H9 (cell line): ENCODE data around the gene ABHD5. TPM values are rescaled to one million over a fixed set of nuclear protein-coding genes. Genes with fewer than 3 reads are reported as not detected.

Experiments used
- DNase-seq: peaks from one replicate; pipeline ENCODE4 v3.0.0-alpha.2; 2017
- H2AFZ ChIP-seq: one replicate; pipeline ENCODE4 v1.6.1; 2013; ENCODE audit warnings: mild to moderate bottlenecking, low read length, control low read depth, moderate library complexity
- H2AK5ac ChIP-seq: 2 replicates; pipeline ENCODE4 v1.6.1; 2013; ENCODE audit warnings: low read length, control low read depth, mixed read lengths; ENCODE audit not compliant: insufficient read length
- H2BK120ac ChIP-seq: one replicate; pipeline ENCODE4 v1.6.1; 2013; ENCODE audit warnings: low read depth, mild to moderate bottlenecking, low read length, control low read depth, inconsistent platforms; ENCODE audit not compliant: poor library complexity, severe bottlenecking
- H2BK12ac ChIP-seq: 2 replicates; pipeline ENCODE4 v1.6.1; 2013; ENCODE audit warnings: low read length, control low read depth, mixed read lengths, low read depth; ENCODE audit not compliant: insufficient read length
- H2BK15ac ChIP-seq: 2 replicates; pipeline ENCODE4 v1.6.1; 2013; ENCODE audit warnings: low read depth, low read length, control low read depth
- H2BK20ac ChIP-seq: one replicate; pipeline ENCODE4 v1.6.1; 2013; ENCODE audit warnings: low read depth, mild to moderate bottlenecking, low read length, control low read depth, inconsistent platforms; ENCODE audit not compliant: poor library complexity, severe bottlenecking
- H2BK5ac ChIP-seq: 2 replicates; pipeline ENCODE4 v1.6.1; 2013; ENCODE audit warnings: low read length, control low read depth, mixed read lengths; ENCODE audit not compliant: insufficient read length
- H3K14ac ChIP-seq: 2 replicates; pipeline ENCODE4 v1.6.1; 2013; ENCODE audit warnings: low read length, control low read depth; ENCODE audit not compliant: insufficient read depth
- H3K18ac ChIP-seq: 2 replicates; pipeline ENCODE4 v1.6.1; 2013; ENCODE audit warnings: low read depth, mild to moderate bottlenecking, mixed read lengths, low read length, control low read depth; ENCODE audit not compliant: insufficient read length
- H3K23ac ChIP-seq: 2 replicates; pipeline ENCODE4 v1.6.1; 2013; ENCODE audit warnings: low read length, control low read depth, mixed read lengths, low read depth; ENCODE audit not compliant: insufficient read length
- H3K23me2 ChIP-seq: 2 replicates; pipeline ENCODE4 v1.6.1; 2013; ENCODE audit warnings: low read depth, mild to moderate bottlenecking, mixed read lengths, low read length, control low read depth; ENCODE audit not compliant: insufficient read length, poor library complexity, severe bottlenecking
- H3K27ac ChIP-seq: 2 replicates; pipeline ENCODE4 v1.5.1; 2013; ENCODE audit warnings: low read length, control low read depth, mixed read lengths, low read depth; ENCODE audit not compliant: insufficient read length
- H3K27me3 ChIP-seq: 2 replicates; pipeline ENCODE4 v1.6.1; 2013; ENCODE audit warnings: low read length, control low read depth, inconsistent platforms; ENCODE audit not compliant: insufficient read depth
- H3K4ac ChIP-seq: 2 replicates; pipeline ENCODE4 v1.6.1; 2013; ENCODE audit warnings: low read depth, mild to moderate bottlenecking, control low read depth, inconsistent platforms, low read length, moderate library complexity
- H3K4me1 ChIP-seq: 2 replicates; pipeline ENCODE4 v1.6.1; 2013; ENCODE audit warnings: low read length, control low read depth, inconsistent platforms; ENCODE audit not compliant: insufficient read depth
- H3K4me2 ChIP-seq: 2 replicates; pipeline ENCODE4 v1.6.1; 2013; ENCODE audit warnings: low read length, control low read depth, mixed read lengths; ENCODE audit not compliant: insufficient read length, insufficient read depth
- H3K56ac ChIP-seq: 2 replicates; pipeline ENCODE4 v1.6.1; 2013; ENCODE audit warnings: low read depth, mild to moderate bottlenecking, mixed read lengths, low read length, control low read depth; ENCODE audit not compliant: insufficient read length
- H3K79me1 ChIP-seq: 2 replicates; pipeline ENCODE4 v1.6.1; 2013; ENCODE audit warnings: low read depth, mild to moderate bottlenecking, moderate library complexity, low read length, control low read depth, inconsistent platforms; ENCODE audit not compliant: insufficient read depth, poor library complexity, severe bottlenecking
- H3K79me2 ChIP-seq: 2 replicates; pipeline ENCODE4 v1.6.1; 2013; ENCODE audit warnings: low read length, control low read depth, inconsistent platforms; ENCODE audit not compliant: insufficient read depth
- H3K9ac ChIP-seq: 2 replicates; pipeline ENCODE4 v1.6.1; 2013; ENCODE audit warnings: low read length, control low read depth, mixed read lengths; ENCODE audit not compliant: insufficient read length; ENCODE audit errors: extremely low read depth
- H3K9me3 ChIP-seq: one replicate; pipeline ENCODE4 v1.6.1; 2013; ENCODE audit warnings: low read depth, low read length, inconsistent platforms; ENCODE audit not compliant: control insufficient read depth
- H3T11ph ChIP-seq: one replicate; pipeline ENCODE4 v1.6.1; 2013; ENCODE audit warnings: mild to moderate bottlenecking, low read length, control low read depth, inconsistent platforms
- H4K20me1 ChIP-seq: one replicate; pipeline ENCODE4 v1.6.1; 2013; ENCODE audit not compliant: control insufficient read depth, insufficient read length, insufficient read depth
- H4K5ac ChIP-seq: 2 replicates; pipeline ENCODE4 v1.6.1; 2013; ENCODE audit warnings: low read depth, mild to moderate bottlenecking, mixed read lengths, low read length, control low read depth; ENCODE audit not compliant: insufficient read length
- H4K8ac ChIP-seq: replicated peaks from 2 replicates; pipeline ENCODE4 v1.6.1; 2013; ENCODE audit warnings: low read length, control low read depth, mixed read lengths, low read depth; ENCODE audit not compliant: insufficient read length
- H4K91ac ChIP-seq: 2 replicates; pipeline ENCODE4 v1.6.1; 2013; ENCODE audit warnings: low read depth, mild to moderate bottlenecking, moderate library complexity, mixed read lengths, low read length, control low read depth; ENCODE audit not compliant: insufficient read length
- H3K27ac Mint-ChIP-seq, 3 experiments: 2 replicates in 2 of 3; 3 replicates in 1 of 3; pipeline ENCODE4 v1.8.0; 2020 to 2021; ENCODE audit warnings: mixed read lengths in 3 of 3, mild to moderate bottlenecking in 1 of 3, moderate library complexity in 1 of 3
- H3K27me3 Mint-ChIP-seq: 2 replicates; pipeline ENCODE4 v1.8.0; 2021; ENCODE audit warnings: low read depth, mild to moderate bottlenecking, moderate library complexity, mixed read lengths
- H3K36me3 Mint-ChIP-seq, 3 experiments: 2 replicates in 2 of 3; 3 replicates in 1 of 3; pipeline ENCODE4 v1.8.0; 2020 to 2021; ENCODE audit warnings: low read depth in 3 of 3, mixed read lengths in 3 of 3; ENCODE audit not compliant: insufficient read depth in 1 of 3
- H3K4me1 Mint-ChIP-seq, 2 experiments: 2 replicates each; pipeline ENCODE4 v1.8.0; 2020; ENCODE audit warnings: mixed read lengths in 2 of 2
- H3K4me3 Mint-ChIP-seq, 2 experiments: 2 replicates in 1 of 2; 3 replicates in 1 of 2; pipeline ENCODE4 v1.8.0; 2020 to 2021; ENCODE audit warnings: mild to moderate bottlenecking in 2 of 2, mixed read lengths in 2 of 2, moderate library complexity in 1 of 2
- H3K9me3 Mint-ChIP-seq, 2 experiments: 2 replicates in 1 of 2; 3 replicates in 1 of 2; pipeline ENCODE4 v1.8.0; 2020; ENCODE audit warnings: mild to moderate bottlenecking in 2 of 2, mixed read lengths in 2 of 2, moderate library complexity in 1 of 2
- CTCF ChIP-seq: fragments of 200-600 bp; sonication (generic); conservative IDR thresholded peaks from 3 replicates; pipeline ENCODE4 v1.8.0; 2021; ENCODE audit warnings: antibody characterized with exemption, mild to moderate bottlenecking
- WGBS: extraction: QIAGEN DNeasy Blood & Tissue Kit; methylation state at CpG from one replicate; pipeline ENCODE4 v1.1.7; 2013; ENCODE audit warnings: missing lambda C conversion rate, low lambda C conversion rate, mixed read lengths; ENCODE audit not compliant: insufficient read length; ENCODE audit errors: extremely low coverage; 5-methylcytosine and 5-hydroxymethylcytosine counted together
- total RNA-seq: library from RNA; stranded (reverse); gene quantifications from 2 replicates; pipeline ENCODE4 v1.2.1, GENCODE V29; 2021

ABHD5 gene
- total RNA-seq, 1 experiment from 2014 or later, result 13.1 TPM

DNA sequence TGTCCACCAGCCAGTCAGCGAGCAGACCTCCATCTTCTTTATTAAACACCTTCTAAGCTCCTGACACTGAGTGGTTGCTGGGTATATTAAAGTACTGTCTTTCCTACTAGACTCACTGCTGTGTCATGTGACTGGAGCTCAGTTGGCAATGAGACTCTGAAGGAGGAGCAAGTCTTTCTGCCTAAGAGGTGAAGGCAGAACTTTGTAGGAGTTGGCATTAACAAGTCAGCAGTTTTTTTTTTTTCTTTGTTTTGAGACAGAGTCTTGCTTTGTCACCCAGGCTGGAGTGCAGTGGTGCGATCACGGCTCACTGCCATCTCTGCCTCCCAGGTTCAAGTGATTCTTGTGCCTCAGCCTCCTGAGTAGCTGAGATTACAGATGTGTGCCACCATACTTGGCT, 62.2 kb downstream of the ABHD5 start:
- no peak overlapping the region for H2BK5ac ChIP-seq
- H2AK5ac ChIP-seq, result no peak overlapping the region
- no peaks in the 10 kb centered on the region for H3K79me2 ChIP-seq
- H3K4me3 Mint-ChIP-seq, result no peak overlapping the region
- H2BK15ac ChIP-seq, result no peak overlapping the region
- H3K27me3 Mint-ChIP-seq, result peaks cover 2% of the 10 kb centered on the region
- no peak overlapping the region for H3K18ac ChIP-seq
- no peak overlapping the region for H3K4ac ChIP-seq
- H3K79me1 ChIP-seq, result no peaks in the 10 kb centered on the region
- H3K9me3 Mint-ChIP-seq, result no peaks in the 10 kb centered on the region; a peak in 1 of 5 replicates
- H3K4me1 ChIP-seq, result no peaks in the 10 kb centered on the region
- no peak overlapping the region for H3K9ac ChIP-seq
- no CpG with 5 or more reads among the region's 3 CpGs for WGBS
- no peak overlapping the region for H3K27ac Mint-ChIP-seq
- no peaks in the 10 kb centered on the region for H3K23me2 ChIP-seq
- no peak overlapping the region for H2BK12ac ChIP-seq
- no peak overlapping the region for H3K56ac ChIP-seq
- TF ChIP-seq CTCF, result no peak
- H3K27me3 ChIP-seq, result no peaks in the 10 kb centered on the region
- no peak for DNase-seq
- no peak overlapping the region for H3K23ac ChIP-seq
- no peaks in the 10 kb centered on the region; a peak in 2 of 7 replicates for H3K36me3 Mint-ChIP-seq
- no peak overlapping the region for H2BK120ac ChIP-seq
- no peak overlapping the region for H4K8ac ChIP-seq
- H3K27ac ChIP-seq, result no peak overlapping the region
- no peak overlapping the region for H3K14ac ChIP-seq
- H3K9me3 ChIP-seq, result no peaks in the 10 kb centered on the region
- H4K20me1 ChIP-seq, result no peaks in the 10 kb centered on the region
- no peak overlapping the region for H4K91ac ChIP-seq
- H2AFZ ChIP-seq, result no peak overlapping the region
- no peak overlapping the region for H4K5ac ChIP-seq
- H3T11ph ChIP-seq, result no peak overlapping the region
- peaks cover 8 to 16% of the 10 kb centered on the region in 2 experiments for H3K4me1 Mint-ChIP-seq
- H3K4me2 ChIP-seq, result no peak overlapping the region
- H2BK20ac ChIP-seq, result no peak overlapping the region
